HG02588 (cell line): ENCODE measurements around the gene EXD2.

Source experiments
- ATAC-seq: cut with Tn5 transposase; IDR thresholded peaks from one replicate; pipeline ENCODE4 v1.9.1; 2021; ENCODE audit warnings: mild to moderate bottlenecking, moderate library complexity; ENCODE audit not compliant: unreplicated experiment

Gene EXD2

DNA sequence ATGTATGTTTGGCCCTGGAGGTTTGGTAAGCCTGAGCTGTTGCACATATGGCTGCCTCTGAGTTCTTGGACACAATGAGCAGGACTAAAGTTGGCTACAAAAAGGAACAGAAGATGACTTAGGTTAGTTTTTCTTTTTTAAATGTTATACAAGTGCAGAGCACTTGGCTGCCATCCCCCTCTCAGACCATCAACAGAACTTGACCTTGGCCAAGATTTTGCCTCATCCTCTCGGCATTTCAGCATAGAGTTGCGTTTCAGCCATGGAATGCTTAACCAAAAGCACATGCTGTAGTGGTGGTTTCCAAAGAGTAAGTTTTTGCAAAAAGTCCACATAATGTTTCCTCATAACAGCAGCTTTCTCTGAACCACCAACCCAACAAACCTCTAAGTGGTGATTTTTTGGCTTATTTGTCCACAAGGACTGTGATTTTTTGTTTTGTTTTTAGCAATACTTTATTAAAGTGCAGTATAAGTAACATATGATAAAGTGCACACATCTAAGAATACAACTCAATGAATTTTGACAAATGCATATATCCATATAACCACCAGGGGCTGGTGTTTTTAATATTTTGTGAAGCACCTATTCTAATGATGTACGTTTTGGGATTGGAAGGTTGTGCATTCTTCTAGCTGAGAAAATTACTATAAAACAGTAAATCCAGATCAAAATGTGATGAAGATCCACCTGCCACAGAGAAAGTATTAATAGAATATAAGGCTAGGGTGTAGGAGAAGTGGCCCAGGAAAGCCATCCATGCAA, 56.6 kb downstream of the EXD2 start:
- ATAC-seq = no peak

DNA sequence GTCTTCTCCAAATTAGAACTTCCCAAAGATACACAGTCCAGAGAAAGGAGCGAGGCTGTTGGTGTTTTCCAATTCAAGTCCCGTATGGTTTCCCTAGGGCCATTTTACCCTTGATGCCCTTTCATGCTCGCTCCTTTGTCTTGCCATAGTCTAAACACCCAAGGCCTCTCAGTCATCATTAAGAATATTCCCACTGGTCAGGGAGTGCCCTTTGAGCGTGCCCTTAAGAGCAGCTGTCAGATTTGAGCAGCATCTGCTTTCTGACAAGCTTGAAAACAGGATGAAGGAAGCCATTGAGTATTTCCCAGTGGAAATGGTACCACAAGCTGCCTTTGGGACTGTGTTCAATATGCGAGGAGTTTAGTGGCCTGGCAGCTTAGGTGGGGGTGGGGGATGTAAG, 58.3 kb downstream of the EXD2 start:
- no peak for ATAC-seq

DNA sequence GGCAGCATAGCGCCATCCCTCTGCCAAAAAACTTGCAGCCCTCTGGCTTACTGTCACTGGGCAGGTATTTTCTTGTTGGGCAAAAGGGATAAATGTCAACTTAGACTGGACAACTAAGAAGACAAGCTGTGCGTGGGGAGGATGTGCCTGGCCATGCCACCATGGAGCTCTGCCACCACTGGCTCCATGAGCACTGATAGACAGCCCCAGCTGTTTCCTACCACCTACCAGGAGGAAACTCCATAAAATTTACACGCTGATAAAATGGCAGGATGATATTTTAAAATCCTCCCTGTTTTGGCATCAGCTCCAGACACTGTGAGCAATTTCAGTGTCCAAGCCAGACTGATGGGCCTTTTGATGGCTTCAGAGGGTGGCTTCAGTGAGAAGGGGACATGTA, 61.6 kb downstream of the EXD2 start:
- no peak for ATAC-seq

DNA sequence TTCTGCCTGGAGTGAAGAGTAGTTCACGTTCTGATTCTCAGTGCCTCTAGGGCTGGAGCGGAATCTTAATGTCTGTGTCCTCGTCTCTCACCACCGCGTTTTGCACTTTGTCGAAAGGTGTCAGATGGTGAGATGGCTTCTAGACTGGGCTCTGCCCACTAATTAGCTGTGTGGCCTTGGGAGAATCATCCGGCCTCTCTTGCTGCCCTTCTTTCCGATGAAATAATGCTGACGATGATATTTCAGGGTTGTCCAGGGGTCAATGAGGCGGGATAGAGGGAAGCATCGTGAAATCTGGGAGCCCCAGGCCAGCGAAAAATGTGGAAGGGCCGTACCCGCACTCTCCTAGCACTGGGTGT, 67.8 kb downstream of the EXD2 start:
- ATAC-seq = no peak

DNA sequence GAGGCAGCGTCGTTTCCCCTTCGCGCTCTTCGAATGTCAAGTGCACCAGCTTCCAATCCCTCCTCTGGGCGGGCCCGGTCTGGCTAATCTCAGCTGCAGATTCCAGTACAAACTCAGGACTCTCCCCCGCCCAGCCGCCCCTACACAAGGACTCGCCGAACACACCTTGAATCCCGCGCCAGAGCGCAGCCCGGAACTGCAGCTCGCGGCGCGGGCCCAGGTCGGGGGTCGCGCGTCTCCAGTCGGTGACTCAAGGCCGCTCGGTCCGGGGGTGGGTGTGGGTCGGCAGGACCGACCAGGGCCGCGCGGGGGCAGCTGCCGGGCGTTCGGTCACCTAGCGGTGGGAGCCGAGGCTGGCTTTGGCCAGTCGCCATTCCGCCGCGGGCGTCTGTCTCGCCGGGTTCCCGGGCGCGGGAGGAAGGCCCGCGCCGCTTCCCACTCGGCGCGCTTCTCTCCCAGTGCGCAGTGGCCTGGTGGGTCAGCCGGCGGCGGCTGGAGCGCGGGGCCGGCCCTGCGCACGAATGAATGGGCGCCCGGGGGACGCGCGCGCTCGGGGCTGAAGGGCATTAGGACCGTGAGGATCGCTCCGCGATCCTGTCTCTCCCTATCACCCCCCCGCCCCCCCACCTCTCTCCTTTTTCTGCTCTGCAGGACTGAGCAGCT, 68.4 kb downstream of the EXD2 start, which contains the start of gene GALNT16:
TSS of gene GALNT16 (plus strand) at position 632 of the 663 bp plus-strand sequence. CDS start 133 bp downstream, outside the sequence.
- ATAC-seq = no peak

DNA sequence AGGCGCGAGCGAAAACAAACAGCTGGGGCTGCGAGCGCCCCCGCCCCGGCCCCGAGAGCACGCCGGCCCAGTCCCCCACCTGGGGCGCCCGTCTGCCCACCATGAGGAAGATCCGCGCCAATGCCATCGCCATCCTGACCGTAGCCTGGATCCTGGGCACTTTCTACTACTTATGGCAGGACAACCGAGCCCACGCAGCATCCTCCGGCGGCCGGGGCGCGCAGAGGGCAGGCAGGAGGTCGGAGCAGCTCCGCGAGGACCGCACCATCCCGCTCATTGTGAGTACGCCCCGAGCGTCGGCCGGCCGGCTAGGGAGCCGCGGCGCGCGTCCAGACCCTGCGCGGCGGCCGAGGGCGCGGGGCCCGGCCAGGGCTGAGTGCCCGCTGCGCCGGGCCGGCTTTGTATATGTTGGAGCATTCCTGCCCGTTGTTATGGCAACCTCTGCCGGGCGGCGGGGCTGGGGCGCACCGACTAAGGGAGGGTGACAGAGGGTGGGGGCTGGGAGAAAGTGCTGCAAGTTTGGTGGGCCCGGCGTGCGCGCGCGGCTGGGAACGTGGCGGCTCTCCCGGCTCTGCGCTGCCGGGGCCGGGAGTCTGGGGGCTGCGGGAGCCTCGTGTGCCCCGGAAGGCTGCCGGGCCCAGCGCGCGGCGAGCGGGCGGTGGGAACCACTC, 69.0 kb downstream of the EXD2 start:
- ATAC-seq = no peak

DNA sequence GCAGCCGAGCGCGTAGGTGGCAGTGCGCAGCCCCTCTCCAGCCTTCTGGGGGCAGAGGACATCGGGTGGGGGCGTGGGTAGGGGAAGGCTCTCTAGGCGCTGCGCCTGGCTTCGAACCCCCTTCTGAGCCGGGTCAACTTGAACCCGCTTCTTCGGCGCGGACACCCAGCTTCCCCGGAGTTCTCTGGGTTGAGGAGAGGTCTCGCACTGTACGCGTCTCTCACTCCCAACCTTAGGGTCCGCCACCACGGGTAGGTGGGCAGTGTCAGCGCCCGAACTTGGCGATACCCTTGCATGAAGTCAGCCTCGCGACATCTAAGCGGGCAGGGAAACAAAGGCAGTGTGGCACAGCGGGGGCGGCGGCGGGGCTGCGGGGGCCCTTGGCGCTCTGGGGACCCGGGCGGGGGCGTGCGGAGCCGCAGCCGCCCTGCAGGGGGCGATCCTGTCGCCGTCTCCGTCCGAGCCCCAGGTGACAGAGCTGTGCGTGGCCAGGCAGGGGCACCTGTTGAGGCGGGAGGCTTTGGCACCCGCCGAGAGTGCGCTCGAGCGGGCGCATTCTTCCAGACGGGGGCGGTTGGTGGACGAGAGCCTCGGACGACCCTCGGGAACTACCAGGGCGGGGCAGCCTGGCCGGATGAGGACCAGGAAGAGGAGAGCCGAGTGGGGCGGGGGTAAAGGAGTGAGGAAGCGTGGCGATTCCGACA, 69.7 kb downstream of the EXD2 start:
- ATAC-seq = peak; percentile 52

DNA sequence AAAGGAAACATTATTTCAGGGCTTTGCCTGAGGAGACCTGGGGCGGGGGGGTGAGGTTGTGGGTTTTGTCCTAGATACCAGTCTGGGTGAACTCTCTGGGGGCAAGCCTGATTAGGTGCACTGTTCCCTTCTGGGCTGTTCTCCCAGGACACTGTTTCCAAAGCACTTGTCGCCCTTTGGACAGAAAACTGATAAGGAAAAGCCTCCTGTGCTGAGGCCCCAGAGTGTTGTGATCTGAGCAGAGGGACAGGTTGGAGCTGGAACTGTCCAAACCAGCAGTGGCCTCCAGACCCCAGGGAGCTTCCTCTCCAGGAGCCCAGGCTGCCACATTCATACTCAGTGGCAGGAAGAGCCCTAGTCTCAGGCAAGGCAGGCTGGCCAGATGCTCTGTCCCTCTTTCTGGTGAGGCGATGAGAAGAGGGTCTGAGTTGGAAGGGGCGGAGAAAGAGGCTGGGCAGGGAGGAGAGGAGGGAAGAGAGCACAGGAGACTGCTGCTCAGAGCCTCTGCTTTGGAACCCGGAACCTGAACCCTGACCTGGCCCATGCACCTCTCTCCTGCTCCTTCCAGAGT, 70.5 kb downstream of the EXD2 start:
- no peak for ATAC-seq

DNA sequence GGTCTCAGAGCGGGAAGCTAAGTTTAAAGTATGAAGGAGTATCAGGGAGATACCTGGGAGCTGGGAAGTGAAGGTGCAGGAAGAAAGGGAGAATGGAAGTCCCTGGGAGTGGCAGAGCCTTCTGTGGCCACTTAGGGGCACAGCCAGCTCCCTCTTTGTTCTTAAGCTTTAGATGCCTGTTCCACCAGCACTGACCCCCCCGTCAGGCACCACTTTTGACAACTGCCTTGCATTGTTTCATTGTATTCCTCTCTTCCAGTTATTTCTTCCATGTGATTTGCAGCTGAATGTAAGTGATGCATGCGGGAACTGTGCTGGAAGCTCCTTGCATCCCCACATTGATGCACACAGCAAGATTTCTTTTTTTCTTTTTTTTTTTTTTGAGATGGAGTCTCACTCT, 71.2 kb downstream of the EXD2 start:
- ATAC-seq = no peak

DNA sequence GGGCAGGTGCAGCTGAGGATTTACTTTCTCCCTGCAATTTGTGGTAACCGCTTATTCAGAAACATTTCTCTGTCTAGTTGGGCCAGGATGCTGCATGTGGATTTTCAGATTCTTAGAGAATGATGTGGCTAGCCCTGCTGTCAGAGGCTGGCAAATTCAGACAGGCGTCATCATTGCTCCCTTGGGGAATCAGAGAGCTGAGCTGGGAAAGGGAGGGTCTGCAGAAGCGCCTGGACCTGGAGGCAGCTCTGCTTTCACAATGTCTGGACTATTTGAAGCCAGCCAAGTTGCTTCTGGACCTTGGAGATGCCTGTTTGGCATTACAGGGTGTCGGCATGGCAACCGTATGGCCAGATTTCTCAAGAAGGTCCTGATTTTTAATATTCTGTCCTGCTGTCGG, 72.1 kb downstream of the EXD2 start:
- no peak for ATAC-seq

DNA sequence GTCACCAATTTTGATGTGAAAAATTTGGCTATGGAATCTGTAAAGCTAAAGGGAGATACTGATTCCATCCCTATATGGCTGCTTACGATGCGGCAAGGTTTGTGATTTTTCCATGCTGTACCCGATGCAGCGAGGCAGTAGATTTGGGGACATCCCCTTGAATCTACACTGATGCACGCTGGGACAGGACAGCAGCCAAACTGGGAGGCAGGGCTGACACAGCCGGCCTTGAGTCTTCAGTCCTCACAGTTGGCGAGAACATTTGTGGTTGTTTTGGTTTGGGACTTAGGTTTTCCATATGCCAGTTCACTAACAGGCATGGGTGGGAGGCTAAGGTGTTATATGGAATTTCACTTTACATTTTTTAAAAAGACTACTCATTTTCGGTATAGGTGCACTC, 72.5 kb downstream of the EXD2 start:
- no peak for ATAC-seq

DNA sequence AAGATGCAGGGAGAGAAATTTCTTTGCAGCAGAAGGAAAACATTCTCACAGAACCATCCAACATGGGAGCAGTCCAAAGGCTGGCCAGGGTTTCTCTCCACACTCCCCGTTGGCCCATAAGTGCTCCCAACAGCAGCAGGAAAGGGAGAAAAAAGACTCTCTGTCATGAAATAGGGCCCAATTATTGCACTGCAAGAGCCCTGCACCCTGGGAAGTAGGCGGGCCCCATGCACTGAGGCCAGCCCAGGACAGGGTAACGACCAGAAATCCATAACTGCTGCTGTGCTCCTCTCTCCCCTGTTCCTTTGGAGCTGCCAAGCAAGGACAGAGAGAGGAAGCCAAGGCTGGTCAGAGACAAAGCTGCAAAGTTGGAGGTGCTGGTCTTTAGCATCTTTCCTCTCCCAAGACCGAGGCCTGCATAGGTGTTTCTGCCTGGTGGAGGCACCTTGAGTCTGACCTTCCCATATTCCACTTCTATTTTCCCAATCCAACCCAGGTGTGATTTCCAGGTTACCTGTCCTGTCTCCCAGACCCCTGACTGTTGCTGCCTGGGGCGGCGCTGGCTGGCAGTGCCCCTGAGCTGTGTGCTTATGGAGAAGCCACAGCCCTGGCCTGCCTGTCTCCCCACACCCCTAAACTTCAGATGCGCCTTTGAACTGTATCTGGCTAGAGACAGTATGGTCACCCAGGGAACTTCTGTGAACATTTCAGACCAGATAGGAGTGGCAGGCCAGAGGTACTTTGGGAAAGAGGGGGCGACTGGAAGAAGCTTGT, 75.5 kb downstream of the EXD2 start:
- no peak for ATAC-seq

DNA sequence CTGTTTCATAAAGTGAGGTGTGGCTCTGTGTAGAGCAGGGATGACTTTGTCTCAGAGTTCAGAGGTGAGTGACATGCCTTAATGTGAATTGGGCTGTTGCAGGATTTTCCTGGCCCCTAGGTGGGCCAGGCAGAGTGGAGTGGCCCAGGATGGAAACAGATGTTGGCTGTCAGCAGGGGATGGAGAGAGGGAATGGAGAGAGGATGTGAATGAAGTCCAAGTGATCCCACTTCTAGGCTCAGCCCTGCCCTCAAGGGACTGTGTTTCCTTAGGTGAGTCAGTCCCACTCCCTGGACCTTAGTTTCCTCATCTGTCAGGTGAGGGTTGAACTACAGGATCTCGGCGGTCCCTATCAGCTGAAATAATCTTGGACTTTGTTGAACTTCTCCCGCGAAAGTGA, 76.2 kb downstream of the EXD2 start:
- no peak for ATAC-seq

DNA sequence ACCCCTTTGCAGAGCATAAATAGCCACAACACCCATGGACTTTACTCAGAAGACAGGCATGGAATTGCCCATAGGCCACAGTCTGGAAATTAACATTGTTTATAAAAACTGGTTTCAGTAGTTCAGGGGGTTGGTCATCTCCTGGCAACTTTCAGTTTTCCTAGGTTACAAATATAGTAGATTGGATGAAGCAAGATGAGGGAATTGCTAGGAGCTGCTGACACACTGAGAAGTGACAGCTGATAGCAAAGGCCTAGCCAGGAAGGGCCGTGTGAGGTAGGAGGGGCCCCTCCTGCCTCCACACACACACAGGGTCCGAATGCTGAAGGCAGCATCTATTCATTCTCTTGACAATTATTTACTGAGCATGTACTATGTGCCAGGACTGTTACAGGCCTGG, 76.9 kb downstream of the EXD2 start:
- no peak for ATAC-seq

DNA sequence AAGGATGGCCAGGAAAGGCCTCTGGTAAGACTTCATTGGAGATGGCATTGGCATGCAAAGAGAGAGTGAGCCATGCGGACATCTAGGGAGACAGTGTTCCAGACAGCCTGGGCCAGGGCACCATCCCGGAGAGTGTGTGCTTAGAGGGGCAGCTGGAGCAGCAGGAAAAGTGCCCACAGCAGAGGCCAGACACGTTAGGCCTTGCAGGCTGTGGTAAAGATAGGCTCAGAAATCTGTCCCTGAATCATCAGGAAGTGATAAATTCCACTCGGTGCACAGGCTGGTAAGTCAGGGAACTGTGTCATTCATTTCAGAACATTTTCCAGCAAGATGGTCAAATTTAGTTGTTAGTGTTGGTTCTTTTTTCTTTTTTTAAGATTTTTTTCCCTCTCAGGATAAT, 77.5 kb downstream of the EXD2 start:
- ATAC-seq = no peak

DNA sequence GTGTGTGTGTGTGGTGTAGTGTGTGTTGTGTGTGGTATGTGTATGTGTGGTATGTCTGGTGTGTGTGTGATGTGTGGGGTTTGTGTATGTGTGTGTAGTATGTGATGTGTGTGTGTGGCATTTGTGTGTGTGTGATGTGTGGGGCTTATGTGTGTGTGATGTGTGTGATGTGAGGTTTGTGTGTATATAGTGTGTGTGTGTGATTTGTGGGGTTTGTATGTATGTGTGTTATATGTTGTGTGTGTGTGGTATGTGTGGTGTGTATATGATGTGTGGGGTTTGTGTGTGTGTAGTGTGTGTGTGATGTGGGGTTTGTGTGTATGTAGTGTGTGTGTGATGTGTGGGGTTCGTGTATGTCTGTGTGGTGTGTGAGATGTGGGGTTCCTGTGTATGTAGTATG, 78.1 kb downstream of the EXD2 start:
- no peak for ATAC-seq

DNA sequence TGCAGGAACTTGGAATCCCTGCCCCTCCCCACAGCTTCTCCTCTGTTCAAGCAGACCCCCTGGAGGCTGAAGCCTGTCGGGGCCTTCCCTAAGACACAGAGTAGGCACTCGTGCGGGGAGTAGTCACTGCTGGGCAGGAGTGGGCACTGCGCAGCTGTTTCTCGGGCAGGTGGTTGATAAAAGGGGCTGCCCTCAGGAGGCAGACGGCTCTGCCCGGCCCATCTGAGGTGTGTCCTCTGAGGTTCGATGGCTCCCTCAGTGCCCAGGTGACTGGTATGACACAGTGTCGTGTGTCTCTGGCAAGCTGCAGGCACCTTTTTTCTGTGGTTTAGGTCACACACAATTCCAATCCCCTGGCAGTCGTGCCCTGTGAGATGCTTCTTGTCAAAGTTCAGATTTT, 78.8 kb downstream of the EXD2 start:
- ATAC-seq = no peak

DNA sequence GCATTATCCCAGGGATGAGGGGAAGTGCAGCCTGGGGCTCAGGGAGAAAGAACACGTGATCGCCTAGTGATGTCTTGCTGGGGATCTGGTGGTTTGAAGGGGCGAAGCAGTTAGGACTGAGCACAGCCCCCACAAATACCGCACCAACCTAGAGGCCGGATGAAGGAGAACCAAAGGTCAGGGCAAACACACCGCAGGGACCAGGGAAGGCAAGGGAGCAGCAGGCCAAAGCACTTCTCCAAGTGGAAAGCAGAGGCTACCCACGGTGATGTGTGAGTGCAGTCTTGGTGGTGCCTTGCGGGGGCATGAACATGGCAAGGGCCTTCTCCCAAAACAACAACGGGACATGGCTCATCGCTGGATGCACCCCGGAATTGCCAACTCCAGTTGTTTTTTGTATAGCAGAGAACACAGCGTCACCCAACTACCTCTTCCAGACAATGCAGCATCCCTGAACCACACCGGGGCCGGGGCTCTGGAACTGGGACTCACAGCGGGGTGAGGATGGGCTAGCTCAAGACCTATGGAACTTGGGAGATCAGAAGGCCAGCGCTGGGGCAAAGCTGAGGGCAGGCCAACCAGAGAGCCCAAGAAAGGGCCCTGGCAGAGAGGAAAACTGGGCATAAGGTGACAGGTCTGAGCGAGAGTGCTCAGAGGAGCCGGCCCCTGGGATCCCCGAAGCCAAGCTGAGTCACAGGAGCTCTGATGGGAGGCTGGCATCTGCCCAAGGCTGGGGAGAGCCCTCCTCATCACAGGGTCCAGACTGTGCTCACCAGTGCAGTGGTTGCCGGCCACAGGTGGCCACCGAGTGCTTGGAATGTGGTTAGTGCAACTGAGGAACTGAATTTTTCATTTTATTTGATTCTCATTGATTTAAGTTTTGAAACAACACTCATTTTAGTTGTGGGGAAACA, 79.8 kb downstream of the EXD2 start:
- ATAC-seq = no peak

DNA sequence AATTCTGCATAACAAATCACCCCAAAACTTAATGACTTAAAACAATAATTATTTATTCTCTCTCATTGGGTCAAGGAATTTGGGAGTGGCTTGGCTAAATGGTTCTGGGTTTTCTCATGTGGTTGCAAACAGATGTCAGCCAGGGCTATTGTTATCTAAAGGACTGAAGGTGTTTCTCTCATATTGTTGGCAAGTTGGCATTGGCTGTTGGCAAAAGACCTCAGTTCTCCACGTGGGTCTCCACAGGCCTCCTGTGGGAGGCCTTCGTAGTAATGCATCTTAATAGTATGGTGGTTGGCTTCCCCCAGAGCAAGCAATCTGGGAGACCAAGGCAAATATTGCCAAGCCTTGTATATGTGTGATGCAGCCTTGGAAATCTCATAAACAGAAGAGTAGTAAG, 83.0 kb downstream of the EXD2 start:
- ATAC-seq = no peak
